Liver (tissue), 9 donors: ENCODE results near the gene WASF2. TPM values are rescaled to one million over a fixed set of nuclear protein-coding genes. Genes with fewer than 3 reads are reported as not detected.

Experiments used
- DNase-seq: peaks from one replicate; pipeline ENCODE4 v3.0.0-alpha.2; 2017; ENCODE audit warnings: low spot score
- H3K27ac ChIP-seq, 2 donors: one replicate each; pipeline ENCODE4 v1.7.0; 2013; ENCODE audit warnings: inconsistent platforms in 2 of 2, low read length in 2 of 2, control low read depth in 1 of 2, low read depth in 1 of 2, mild to moderate bottlenecking in 1 of 2
- H3K27me3 ChIP-seq, 4 donors: one replicate each; pipeline versions ENCODE4 v1.6.1 to v1.7.0; 2013; ENCODE audit warnings: low read length in 3 of 4, inconsistent platforms in 1 of 4, mild to moderate bottlenecking in 1 of 4, moderate library complexity in 1 of 4; ENCODE audit not compliant: control insufficient read depth in 4 of 4, insufficient read depth in 4 of 4
- H3K36me3 ChIP-seq, 4 donors: one replicate each; pipeline versions ENCODE4 v1.6.1 to v1.7.0; 2013; ENCODE audit warnings: low read length in 3 of 4, mild to moderate bottlenecking in 3 of 4, low read depth in 1 of 4, moderate library complexity in 1 of 4; ENCODE audit not compliant: control insufficient read depth in 4 of 4, insufficient read depth in 3 of 4
- H3K4me1 ChIP-seq, 4 donors: one replicate each; pipeline versions ENCODE4 v1.6.1 to v1.7.0; 2013; ENCODE audit warnings: low read length in 3 of 4, mild to moderate bottlenecking in 3 of 4, moderate library complexity in 1 of 4; ENCODE audit not compliant: control insufficient read depth in 4 of 4, insufficient read depth in 4 of 4
- H3K4me3 ChIP-seq, 3 donors: one replicate each; pipeline versions ENCODE4 v1.6.1 to v1.7.0; 2013; ENCODE audit warnings: low read length in 3 of 3, control low read depth in 1 of 3, low read depth in 1 of 3, mild to moderate bottlenecking in 1 of 3
- H3K9ac ChIP-seq, 2 donors: one replicate each; pipeline ENCODE4 v1.7.0; 2013; ENCODE audit warnings: low read length in 2 of 2, mild to moderate bottlenecking in 2 of 2, moderate library complexity in 2 of 2, control low read depth in 1 of 2, low read depth in 1 of 2
- H3K9me3 ChIP-seq, 4 donors: one replicate each; pipeline versions ENCODE4 v1.6.1 to v1.7.0; 2013; ENCODE audit warnings: low read length in 3 of 4; ENCODE audit not compliant: control insufficient read depth in 4 of 4
- EGR1 ChIP-seq, 2 donors: IDR thresholded peaks; 2 replicates each; pipeline ENCODE4 v1.6.1; 2016 to 2018; ENCODE audit warnings: antibody characterized with exemption in 2 of 2, low read depth in 2 of 2
- FOXA1 ChIP-seq: IDR thresholded peaks from 2 replicates; pipeline ENCODE4 v1.6.1; 2016; ENCODE audit warnings: antibody characterized with exemption
- FOXA2 ChIP-seq: IDR thresholded peaks from 2 replicates; pipeline ENCODE4 v1.6.1; 2016; ENCODE audit warnings: antibody characterized with exemption
- GABPA ChIP-seq, 2 donors: IDR thresholded peaks in 1 of 2; conservative IDR thresholded peaks in 1 of 2; 2 replicates each; pipeline ENCODE4 v1.6.1; 2016; ENCODE audit warnings: antibody characterized with exemption in 2 of 2, mild to moderate bottlenecking in 1 of 2, moderate library complexity in 1 of 2
- HNF4A ChIP-seq, 2 donors: conservative IDR thresholded peaks; 2 replicates each; pipeline ENCODE4 v1.6.1; 2016; ENCODE audit warnings: antibody characterized with exemption in 2 of 2, mild to moderate bottlenecking in 2 of 2
- HNF4G ChIP-seq: IDR thresholded peaks from 2 replicates; pipeline ENCODE4 v1.6.1; 2016; ENCODE audit warnings: antibody characterized with exemption
- JUND ChIP-seq, 2 donors: IDR thresholded peaks; 2 replicates each; pipeline ENCODE4 v1.6.1; 2016; ENCODE audit warnings: antibody characterized with exemption in 2 of 2
- NR2F2 ChIP-seq: IDR thresholded peaks from 2 replicates; pipeline ENCODE4 v1.6.1; 2016; ENCODE audit warnings: antibody characterized with exemption
- RAD21 ChIP-seq, 2 donors: IDR thresholded peaks; 2 replicates each; pipeline ENCODE4 v1.6.1; 2016; ENCODE audit warnings: antibody characterized with exemption in 2 of 2, mild to moderate bottlenecking in 2 of 2
- SP1 ChIP-seq: IDR thresholded peaks from 2 replicates; pipeline ENCODE4 v1.6.1; 2018; ENCODE audit warnings: antibody characterized with exemption, mild to moderate bottlenecking
- TAF1 ChIP-seq: conservative IDR thresholded peaks from 2 replicates; pipeline ENCODE4 v1.6.1; 2016; ENCODE audit warnings: antibody characterized with exemption, mild to moderate bottlenecking
- YY1 ChIP-seq: IDR thresholded peaks from 2 replicates; pipeline ENCODE4 v1.6.1; 2016; ENCODE audit warnings: antibody characterized with exemption, mild to moderate bottlenecking
- WGBS: extraction: QIAGEN DNeasy Blood & Tissue Kit; methylation state at CpG from one replicate; pipeline ENCODE4 v1.1.7; 2013; 5-methylcytosine and 5-hydroxymethylcytosine counted together
- polyA plus RNA-seq, 2 donors: library from polyadenylated mRNA; stranded (reverse) in 1 of 2; unstranded in 1 of 2; fragments of 200-250 nt in 1 of 2; fragments of >200 nt in 1 of 2; fragmentation: Nextera tagmentation in 1 of 2; extraction: Ambion mirVana in 1 of 2; gene quantifications; one replicate each; pipeline versions ENCODE4 v1.2.1 to v1.2.3, GENCODE V29; 2013 to 2015
- total RNA-seq, 2 donors: library from RNA; depleted of rRNA; stranded (reverse); fragments of >200 nt; gene quantifications; one replicate each; pipeline ENCODE4 v1.2.3, GENCODE V29; 2014
- TF ChIP-seq, protein P1 (sequence below): IDR thresholded peaks from 2 replicates; pipeline ENCODE4 v1.6.1; 2016; ENCODE audit warnings: antibody characterized with exemption, mild to moderate bottlenecking
- TF ChIP-seq, protein P2 (sequence below): IDR thresholded peaks from 2 replicates; pipeline ENCODE4 v1.6.1; 2016; ENCODE audit warnings: antibody characterized with exemption
- TF ChIP-seq, protein P3 (sequence below): fragments of 150-350 bp; IDR thresholded peaks from 2 replicates; pipeline ENCODE4 v1.5.1; 2017; ENCODE audit warnings: improper control_type of control experiment, low read depth, low read length; ENCODE audit not compliant: missing input control
- TF ChIP-seq, protein P4 (sequence below): IDR thresholded peaks from 2 replicates; pipeline ENCODE4 v1.6.1; 2016; ENCODE audit warnings: antibody characterized with exemption
- TF ChIP-seq, protein P5 (sequence below): IDR thresholded peaks from 2 replicates; pipeline ENCODE4 v1.6.1; 2016; ENCODE audit warnings: antibody characterized with exemption
- donor health status: healthy.
- donor health status: healthy.
- donor health status: healthy.
- donor health status: healthy.
- donor health status: healthy.

Gene WASF2
- total and polyA plus RNA-seq, 4 donors: 11.6 to 37.7 (median 18.7) TPM

DNA sequence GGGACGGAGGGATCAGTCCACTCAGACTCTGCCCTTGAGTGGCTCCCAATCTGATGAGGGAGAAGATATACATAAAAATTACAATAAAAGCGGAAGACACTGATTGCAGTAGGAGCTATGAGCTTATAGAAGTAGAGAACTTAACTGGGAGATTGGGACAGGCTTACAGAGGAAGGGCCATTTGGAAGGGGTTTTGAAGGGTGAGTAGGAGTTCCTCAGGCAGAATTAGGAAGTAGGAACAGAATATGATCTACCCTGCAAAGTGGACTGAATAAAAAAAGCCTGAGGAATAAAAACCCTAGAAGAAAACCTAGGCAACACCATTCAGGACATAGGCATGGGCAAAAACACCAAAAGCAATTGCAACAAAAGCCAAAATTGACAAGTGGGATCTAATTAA lies 9.2 kb upstream of the WASF2 start:
- TF ChIP-seq, protein P1, sequence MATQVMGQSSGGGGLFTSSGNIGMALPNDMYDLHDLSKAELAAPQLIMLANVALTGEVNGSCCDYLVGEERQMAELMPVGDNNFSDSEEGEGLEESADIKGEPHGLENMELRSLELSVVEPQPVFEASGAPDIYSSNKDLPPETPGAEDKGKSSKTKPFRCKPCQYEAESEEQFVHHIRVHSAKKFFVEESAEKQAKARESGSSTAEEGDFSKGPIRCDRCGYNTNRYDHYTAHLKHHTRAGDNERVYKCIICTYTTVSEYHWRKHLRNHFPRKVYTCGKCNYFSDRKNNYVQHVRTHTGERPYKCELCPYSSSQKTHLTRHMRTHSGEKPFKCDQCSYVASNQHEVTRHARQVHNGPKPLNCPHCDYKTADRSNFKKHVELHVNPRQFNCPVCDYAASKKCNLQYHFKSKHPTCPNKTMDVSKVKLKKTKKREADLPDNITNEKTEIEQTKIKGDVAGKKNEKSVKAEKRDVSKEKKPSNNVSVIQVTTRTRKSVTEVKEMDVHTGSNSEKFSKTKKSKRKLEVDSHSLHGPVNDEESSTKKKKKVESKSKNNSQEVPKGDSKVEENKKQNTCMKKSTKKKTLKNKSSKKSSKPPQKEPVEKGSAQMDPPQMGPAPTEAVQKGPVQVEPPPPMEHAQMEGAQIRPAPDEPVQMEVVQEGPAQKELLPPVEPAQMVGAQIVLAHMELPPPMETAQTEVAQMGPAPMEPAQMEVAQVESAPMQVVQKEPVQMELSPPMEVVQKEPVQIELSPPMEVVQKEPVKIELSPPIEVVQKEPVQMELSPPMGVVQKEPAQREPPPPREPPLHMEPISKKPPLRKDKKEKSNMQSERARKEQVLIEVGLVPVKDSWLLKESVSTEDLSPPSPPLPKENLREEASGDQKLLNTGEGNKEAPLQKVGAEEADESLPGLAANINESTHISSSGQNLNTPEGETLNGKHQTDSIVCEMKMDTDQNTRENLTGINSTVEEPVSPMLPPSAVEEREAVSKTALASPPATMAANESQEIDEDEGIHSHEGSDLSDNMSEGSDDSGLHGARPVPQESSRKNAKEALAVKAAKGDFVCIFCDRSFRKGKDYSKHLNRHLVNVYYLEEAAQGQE: no peak
- TF ChIP-seq, protein P2, sequence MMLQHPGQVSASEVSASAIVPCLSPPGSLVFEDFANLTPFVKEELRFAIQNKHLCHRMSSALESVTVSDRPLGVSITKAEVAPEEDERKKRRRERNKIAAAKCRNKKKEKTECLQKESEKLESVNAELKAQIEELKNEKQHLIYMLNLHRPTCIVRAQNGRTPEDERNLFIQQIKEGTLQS: no peak
- TF ChIP-seq FOXA2 (no peak), GABPA (IDR thresholded peaks at IDR 0.05 in 1 of 2, conservative IDR thresholded peaks at IDR 0.05 in 1 of 2) (no peak), NR2F2 (no peak), SP1 (no peak), RAD21 (IDR thresholded peaks at IDR 0.05) (no peak), JUND (IDR thresholded peaks at IDR 0.05) (no peak), HNF4G (no peak), EGR1 (IDR thresholded peaks at IDR 0.05; ENCODE audit: low read depth in 2 of 2) (no peak), HNF4A (conservative IDR thresholded peaks at IDR 0.05) (no peak), FOXA1 (no peak), YY1 (no peak), TAF1 (no peak)
- TF ChIP-seq, protein P3, sequence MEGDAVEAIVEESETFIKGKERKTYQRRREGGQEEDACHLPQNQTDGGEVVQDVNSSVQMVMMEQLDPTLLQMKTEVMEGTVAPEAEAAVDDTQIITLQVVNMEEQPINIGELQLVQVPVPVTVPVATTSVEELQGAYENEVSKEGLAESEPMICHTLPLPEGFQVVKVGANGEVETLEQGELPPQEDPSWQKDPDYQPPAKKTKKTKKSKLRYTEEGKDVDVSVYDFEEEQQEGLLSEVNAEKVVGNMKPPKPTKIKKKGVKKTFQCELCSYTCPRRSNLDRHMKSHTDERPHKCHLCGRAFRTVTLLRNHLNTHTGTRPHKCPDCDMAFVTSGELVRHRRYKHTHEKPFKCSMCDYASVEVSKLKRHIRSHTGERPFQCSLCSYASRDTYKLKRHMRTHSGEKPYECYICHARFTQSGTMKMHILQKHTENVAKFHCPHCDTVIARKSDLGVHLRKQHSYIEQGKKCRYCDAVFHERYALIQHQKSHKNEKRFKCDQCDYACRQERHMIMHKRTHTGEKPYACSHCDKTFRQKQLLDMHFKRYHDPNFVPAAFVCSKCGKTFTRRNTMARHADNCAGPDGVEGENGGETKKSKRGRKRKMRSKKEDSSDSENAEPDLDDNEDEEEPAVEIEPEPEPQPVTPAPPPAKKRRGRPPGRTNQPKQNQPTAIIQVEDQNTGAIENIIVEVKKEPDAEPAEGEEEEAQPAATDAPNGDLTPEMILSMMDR: no peak
- TF ChIP-seq, protein P4, sequence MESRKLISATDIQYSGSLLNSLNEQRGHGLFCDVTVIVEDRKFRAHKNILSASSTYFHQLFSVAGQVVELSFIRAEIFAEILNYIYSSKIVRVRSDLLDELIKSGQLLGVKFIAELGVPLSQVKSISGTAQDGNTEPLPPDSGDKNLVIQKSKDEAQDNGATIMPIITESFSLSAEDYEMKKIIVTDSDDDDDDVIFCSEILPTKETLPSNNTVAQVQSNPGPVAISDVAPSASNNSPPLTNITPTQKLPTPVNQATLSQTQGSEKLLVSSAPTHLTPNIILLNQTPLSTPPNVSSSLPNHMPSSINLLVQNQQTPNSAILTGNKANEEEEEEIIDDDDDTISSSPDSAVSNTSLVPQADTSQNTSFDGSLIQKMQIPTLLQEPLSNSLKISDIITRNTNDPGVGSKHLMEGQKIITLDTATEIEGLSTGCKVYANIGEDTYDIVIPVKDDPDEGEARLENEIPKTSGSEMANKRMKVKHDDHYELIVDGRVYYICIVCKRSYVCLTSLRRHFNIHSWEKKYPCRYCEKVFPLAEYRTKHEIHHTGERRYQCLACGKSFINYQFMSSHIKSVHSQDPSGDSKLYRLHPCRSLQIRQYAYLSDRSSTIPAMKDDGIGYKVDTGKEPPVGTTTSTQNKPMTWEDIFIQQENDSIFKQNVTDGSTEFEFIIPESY: no peak
- TF ChIP-seq, protein P5, sequence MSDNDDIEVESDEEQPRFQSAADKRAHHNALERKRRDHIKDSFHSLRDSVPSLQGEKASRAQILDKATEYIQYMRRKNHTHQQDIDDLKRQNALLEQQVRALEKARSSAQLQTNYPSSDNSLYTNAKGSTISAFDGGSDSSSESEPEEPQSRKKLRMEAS: no peak
- H3K4me1 ChIP-seq: no peaks in the 10 kb centered on the region
- H3K36me3 ChIP-seq: no peaks in the 10 kb centered on the region
- no peaks in the 10 kb centered on the region for H3K27me3 ChIP-seq
- no peak overlapping the region for H3K27ac ChIP-seq
- no peaks in the 10 kb centered on the region for H3K9me3 ChIP-seq
- no peak for DNase-seq
- no peak overlapping the region for H3K9ac ChIP-seq
- 95% methylated on average over 2 of the region's 2 CpGs for WGBS
- no peak overlapping the region for H3K4me3 ChIP-seq
